OCI-LY1 (cell line): ENCODE results near the gene CPT2.

Experiments used
- H2AFZ ChIP-seq: fragments of 200-600 bp; sonication (generic), shearing (Covaris generic); 2 replicates; pipeline ENCODE4 v1.6.0; 2014; ENCODE audit warnings: antibody characterized with exemption, mild to moderate bottlenecking, low read length
- H3F3A ChIP-seq: fragments of 200-600 bp; sonication (generic), shearing (Covaris generic); 2 replicates; pipeline ENCODE4 v1.6.0; 2014; ENCODE audit warnings: mild to moderate bottlenecking, antibody characterized with exemption, low read length, moderate library complexity; ENCODE audit not compliant: insufficient read depth
- H3K27ac ChIP-seq: fragments of 200-600 bp; sonication (generic); 2 replicates; pipeline ENCODE4 v1.5.1; 2014; ENCODE audit warnings: low read length, mixed run types, mild to moderate bottlenecking, low read depth; ENCODE audit not compliant: poor library complexity, severe bottlenecking
- H3K27me3 ChIP-seq: fragments of 200-600 bp; sonication (generic); 2 replicates; pipeline ENCODE4 v1.6.0; 2014; ENCODE audit warnings: antibody characterized with exemption, mild to moderate bottlenecking, low read length, moderate library complexity; ENCODE audit not compliant: insufficient read depth
- H3K36me3 ChIP-seq: fragments of 200-600 bp; sonication (generic); 2 replicates; pipeline ENCODE4 v1.6.1; 2014; ENCODE audit warnings: mild to moderate bottlenecking, antibody characterized with exemption, low read length, moderate library complexity, mixed read lengths; ENCODE audit not compliant: insufficient read depth
- H3K4me1 ChIP-seq: fragments of 200-600 bp; sonication (generic); 2 replicates; pipeline ENCODE4 v1.5.1; 2014; ENCODE audit warnings: mild to moderate bottlenecking, low read length, moderate library complexity; ENCODE audit not compliant: insufficient read depth, severe bottlenecking
- H3K4me2 ChIP-seq: fragments of 200-600 bp; sonication (generic), shearing (Covaris generic); 2 replicates; pipeline ENCODE4 v1.6.1; 2014; ENCODE audit warnings: low read length
- H3K4me3 ChIP-seq: fragments of 200-600 bp; sonication (generic); 2 replicates; pipeline ENCODE4 v1.5.1; 2014; ENCODE audit warnings: low read length, low read depth, mild to moderate bottlenecking, mixed read lengths; ENCODE audit not compliant: poor library complexity, severe bottlenecking
- H3K79me2 ChIP-seq: fragments of 200-600 bp; shearing (Covaris generic); 2 replicates; pipeline ENCODE4 v1.6.1; 2016; ENCODE audit warnings: mixed run types, low read length, mixed read lengths; ENCODE audit not compliant: insufficient read depth
- H3K9ac ChIP-seq: fragments of 200-600 bp; sonication (generic), shearing (Covaris generic); 2 replicates; pipeline ENCODE4 v1.6.1; 2014; ENCODE audit warnings: mild to moderate bottlenecking, low read length, mixed read lengths
- H3K9me2 ChIP-seq: fragments of 200-600 bp; sonication (generic), shearing (Covaris generic); 2 replicates; pipeline ENCODE4 v1.6.1; 2014; ENCODE audit warnings: low read depth, mild to moderate bottlenecking, low read length, mixed read lengths
- H3K9me3 ChIP-seq: fragments of 200-600 bp; shearing (Covaris generic); 2 replicates; pipeline ENCODE4 v1.6.1; 2014; ENCODE audit warnings: low read length, mixed read lengths
- H4K20me1 ChIP-seq: fragments of 200-600 bp; sonication (generic), shearing (Covaris generic); 2 replicates; pipeline ENCODE4 v1.6.0; 2016; ENCODE audit warnings: mild to moderate bottlenecking, low read length; ENCODE audit not compliant: insufficient read depth
- CTCF ChIP-seq: fragments of 200-600 bp; sonication (generic), shearing (Covaris generic); IDR thresholded peaks from 2 replicates; pipeline ENCODE4 v1.5.1; 2017; ENCODE audit warnings: mild to moderate bottlenecking, antibody characterized with exemption, low read length, moderate library complexity, mixed read lengths
- EZH2 ChIP-seq: fragments of 200-600 bp; sonication (generic), shearing (Covaris generic); IDR thresholded peaks from 2 replicates; pipeline ENCODE4 v1.8.0; 2017; ENCODE audit warnings: borderline replicate concordance, mixed run types, mild to moderate bottlenecking, antibody characterized with exemption, low read length, moderate library complexity, mixed read lengths

Gene CPT2

GRCh38 chr1:53153752-53154151 is 42.9 kb upstream of the CPT2 start:
- Histone ChIP-seq H3K9me3 (no peaks in the 10 kb centered on the region), H3F3A (no peaks in the 10 kb centered on the region), H4K20me1 (no peaks in the 10 kb centered on the region), H3K27me3 (no peaks in the 10 kb centered on the region), H3K9me2 (no peaks in the 10 kb centered on the region), H3K79me2 (no peaks in the 10 kb centered on the region), H3K36me3 (no peaks in the 10 kb centered on the region), H3K9ac (no peak overlapping the region), H3K4me2 (no peak overlapping the region), H3K27ac (no peak overlapping the region), H3K4me3 (no peak overlapping the region), H2AFZ (no peak overlapping the region), H3K4me1 (no peaks in the 10 kb centered on the region)
- TF ChIP-seq CTCF (no peak), EZH2 (no peak)

- Histone ChIP-seq H2AFZ (no peak overlapping the region), H3F3A (no peaks in the 10 kb centered on the region), H3K27me3 (no peaks in the 10 kb centered on the region), H4K20me1 (no peaks in the 10 kb centered on the region), H3K27ac (no peak overlapping the region), H3K4me3 (no peak overlapping the region), H3K36me3 (no peaks in the 10 kb centered on the region), H3K4me2 (no peak overlapping the region), H3K9me2 (no peaks in the 10 kb centered on the region), H3K79me2 (no peaks in the 10 kb centered on the region), H3K9ac (no peak overlapping the region), H3K9me3 (no peaks in the 10 kb centered on the region), H3K4me1 (no peaks in the 10 kb centered on the region)
- TF ChIP-seq EZH2 (no peak), CTCF (no peak)
Measured at GRCh38 chr1:53154859-53155438, 41.7 kb upstream of the CPT2 start.

- Histone ChIP-seq H3K36me3 (no peaks in the 10 kb centered on the region), H3K4me3 (no peak overlapping the region), H3K27ac (no peak overlapping the region), H3K4me2 (no peak overlapping the region), H3F3A (no peaks in the 10 kb centered on the region), H3K9me2 (no peaks in the 10 kb centered on the region), H4K20me1 (no peaks in the 10 kb centered on the region), H3K79me2 (no peaks in the 10 kb centered on the region), H3K27me3 (no peaks in the 10 kb centered on the region), H3K9me3 (no peaks in the 10 kb centered on the region), H3K9ac (no peak overlapping the region), H3K4me1 (no peaks in the 10 kb centered on the region), H2AFZ (no peak overlapping the region)
- TF ChIP-seq CTCF (no peak), EZH2 (no peak)
Measured at GRCh38 chr1:53155534-53155933, 41.1 kb upstream of the CPT2 start.
